MM.1S (cell line): Measurements from ENCODE around the gene KIAA1958.

Experiments used
- CTCF ChIP-seq: fragments of 300-600 bp; sonication (generic); IDR thresholded peaks from 2 replicates; pipeline ENCODE4 v1.5.1; 2016; ENCODE audit warnings: antibody characterized with exemption, low read length, mixed read lengths
- EZH2 ChIP-seq: fragments of 300-600 bp; sonication (generic); optimal IDR thresholded peaks from 2 replicates; pipeline ENCODE3; 2017; ENCODE audit warnings: low read depth, mild to moderate bottlenecking, antibody characterized with exemption, low read length, mixed read lengths
- EZH2phosphoT487 ChIP-seq: fragments of 300-600 bp; sonication (generic); IDR thresholded peaks from 2 replicates; pipeline ENCODE4 v1.6.1; 2018; ENCODE audit warnings: antibody characterized with exemption, low read length

- TF ChIP-seq CTCF (no peak), EZH2 (no peak), EZH2phosphoT487 (no peak)
Measured at GRCh38 chr9:112446526-112446925, 40.1 kb upstream of the KIAA1958 start.
